Immature natural killer cell (primary cell): ENCODE data around the gene HNRNPH1. TPM values are rescaled to one million over a fixed set of nuclear protein-coding genes. Genes with fewer than 3 reads are reported as not detected.

Experiments
- DNase-seq, 3 donors: peaks; one replicate each; pipeline ENCODE4 v3.0.0; 2022; ENCODE audit warnings: mixed read lengths in 1 of 3
- H3K27ac Mint-ChIP-seq, 6 donors: one replicate each; pipeline ENCODE4 v1.8.0; 2020; ENCODE audit warnings: mixed read lengths in 6 of 6, mild to moderate bottlenecking in 5 of 6, inconsistent platforms in 4 of 6, moderate library complexity in 3 of 6
- H3K27me3 Mint-ChIP-seq, 3 donors: one replicate each; pipeline ENCODE4 v1.8.0; 2020 to 2021; ENCODE audit warnings: low read depth in 3 of 3, mild to moderate bottlenecking in 3 of 3, mixed read lengths in 3 of 3, moderate library complexity in 3 of 3, inconsistent platforms in 1 of 3
- H3K36me3 Mint-ChIP-seq, 3 donors: one replicate each; pipeline ENCODE4 v1.8.0; 2020; ENCODE audit warnings: mixed read lengths in 3 of 3, inconsistent platforms in 2 of 3, mild to moderate bottlenecking in 2 of 3
- H3K4me1 Mint-ChIP-seq, 2 donors: one replicate each; pipeline ENCODE4 v1.8.0; 2020; ENCODE audit warnings: inconsistent platforms in 2 of 2, mild to moderate bottlenecking in 2 of 2, mixed read lengths in 2 of 2, moderate library complexity in 1 of 2
- H3K4me3 Mint-ChIP-seq, 5 donors: one replicate each; pipeline ENCODE4 v1.8.0; 2020; ENCODE audit warnings: mild to moderate bottlenecking in 5 of 5, mixed read lengths in 5 of 5, inconsistent platforms in 3 of 5, moderate library complexity in 3 of 5
- H3K9me3 Mint-ChIP-seq, 6 donors: one replicate each; pipeline ENCODE4 v1.8.0; 2020; ENCODE audit warnings: mild to moderate bottlenecking in 6 of 6, mixed read lengths in 6 of 6, inconsistent platforms in 4 of 6, moderate library complexity in 3 of 6
- polyA plus RNA-seq, 3 donors: library from polyadenylated mRNA; unstranded; fragments of 300-500 nt; fragmentation: Illumina TruSeq; gene quantifications; one replicate each; pipeline ENCODE4 v1.2.3, GENCODE V29; 2021

HNRNPH1 gene
- polyA plus RNA-seq, 3 donors from 2014 or later: 45.7 to 110 (median 73.3) TPM

GRCh38 chr5:179605026-179605833, 18.2 kb downstream of the HNRNPH1 start:
- Mint-ChIP-seq H3K27me3 (peaks cover 5 to 13% (median 8%) of the 10 kb centered on the region in 3 donors), H3K4me1 (peaks cover 9% of the 10 kb centered on the region in 2 donors), H3K4me3 (no peak overlapping the region), H3K36me3 (peaks cover 0 to 29% (median 12%) of the 10 kb centered on the region in 3 donors), H3K9me3 (no peaks in the 10 kb centered on the region), H3K27ac (peak overlapping the region in 3 of 6 donors; percentile 2 to 9 (median 7))
- no peak for DNase-seq

GRCh38 chr5:179603308-179603707, 20.2 kb downstream of the HNRNPH1 start:
- Mint-ChIP-seq H3K4me3 (no peak overlapping the region), H3K27me3 (peaks cover 2 to 3% (median 3%) of the 10 kb centered on the region in 3 donors), H3K27ac (no peak overlapping the region), H3K9me3 (no peaks in the 10 kb centered on the region), H3K36me3 (peaks cover 3 to 28% (median 12%) of the 10 kb centered on the region in 3 donors), H3K4me1 (peaks cover 0 to 2% of the 10 kb centered on the region in 2 donors)
- DNase-seq: no peak

DNA sequence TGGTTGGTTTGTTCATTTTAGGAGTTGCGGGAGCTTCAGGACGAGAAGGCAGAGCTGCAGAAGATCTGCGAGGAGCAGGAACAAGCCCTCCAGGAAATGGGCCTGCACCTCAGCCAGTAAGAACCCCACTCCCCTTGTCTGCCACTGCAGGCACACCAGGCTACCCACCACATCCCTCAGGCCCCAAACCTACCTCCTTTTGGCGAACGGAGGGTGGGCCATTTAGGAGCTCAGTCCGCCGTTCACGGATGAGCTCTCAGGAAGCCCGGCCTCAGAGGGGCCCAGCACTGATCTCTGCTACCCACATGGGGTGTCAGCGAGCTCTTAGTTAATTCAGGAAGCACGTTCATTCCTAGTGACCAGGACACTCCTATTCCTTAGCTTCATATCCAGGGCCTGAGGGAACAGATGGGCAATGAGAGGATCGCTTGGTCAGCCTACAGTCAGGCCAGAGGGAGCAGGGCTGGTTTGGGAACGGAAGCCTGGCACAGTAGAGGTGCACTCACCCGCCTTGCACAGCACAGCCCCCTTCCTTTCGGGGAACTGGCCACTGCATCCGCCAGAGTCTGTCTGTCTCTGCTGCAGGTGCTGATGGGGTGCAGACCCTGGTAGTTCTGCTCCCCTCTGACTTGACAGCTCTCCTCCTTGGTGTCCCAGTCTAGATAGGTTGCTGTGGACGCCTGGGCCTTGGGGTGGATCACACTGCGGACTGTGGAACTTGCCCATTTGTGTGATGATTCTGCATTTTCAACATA, 21.4 kb downstream of the HNRNPH1 start:
- Mint-ChIP-seq H3K27me3 (peaks cover 0 to 3% (median 2%) of the 10 kb centered on the region in 3 donors), H3K36me3 (peaks cover 3 to 28% (median 12%) of the 10 kb centered on the region in 3 donors)
- DNase-seq: no peak

GRCh38 chr5:179599973-179600372, 23.5 kb downstream of the HNRNPH1 start:
- no peaks in the 10 kb centered on the region for H3K9me3 Mint-ChIP-seq
- no peak for DNase-seq
- peaks cover 0 to 3% (median 2%) of the 10 kb centered on the region in 3 donors for H3K27me3 Mint-ChIP-seq
- H3K4me1 Mint-ChIP-seq: no peaks in the 10 kb centered on the region
- H3K4me3 Mint-ChIP-seq: no peak overlapping the region
- H3K36me3 Mint-ChIP-seq: peaks cover 10 to 31% (median 15%) of the 10 kb centered on the region in 3 donors
- H3K27ac Mint-ChIP-seq: peak overlapping the region in 1 of 6 donors; percentile 43

More for the DNA sequence above, 21.4 kb downstream of the HNRNPH1 start:
- H3K4me3 Mint-ChIP-seq: peak overlapping the region in 1 of 5 donors; percentile 8
- H3K9me3 Mint-ChIP-seq: no peaks in the 10 kb centered on the region
- H3K27ac Mint-ChIP-seq: no peak overlapping the region
- H3K4me1 Mint-ChIP-seq: no peaks in the 10 kb centered on the region

DNA sequence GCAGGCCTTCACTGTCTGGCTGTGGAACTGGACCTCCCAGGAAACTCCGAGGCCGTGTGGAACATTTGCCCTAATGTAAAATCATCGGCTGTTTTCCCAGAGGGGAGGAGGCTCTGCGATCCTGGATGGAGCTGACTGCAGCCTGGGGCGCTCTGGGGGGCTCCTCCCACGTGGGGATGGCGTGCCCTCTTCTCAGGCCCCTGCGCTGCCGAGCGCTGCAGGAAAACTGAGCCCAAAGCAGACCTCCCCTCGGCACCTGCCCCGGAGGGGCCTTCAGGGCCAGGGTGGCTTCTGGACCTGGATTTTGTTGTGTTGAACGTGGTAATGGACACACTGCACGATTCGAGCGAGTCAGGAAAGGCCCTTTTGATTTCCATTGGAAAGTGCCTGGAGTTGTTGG, 23.9 kb downstream of the HNRNPH1 start:
- Mint-ChIP-seq H3K4me3 (no peak overlapping the region), H3K27me3 (peaks cover 0 to 3% (median 2%) of the 10 kb centered on the region in 3 donors), H3K9me3 (no peaks in the 10 kb centered on the region), H3K4me1 (no peaks in the 10 kb centered on the region), H3K27ac (peak overlapping the region in 1 of 6 donors; percentile 43), H3K36me3 (peaks cover 10 to 34% (median 15%) of the 10 kb centered on the region in 3 donors)
- no peak for DNase-seq

DNA sequence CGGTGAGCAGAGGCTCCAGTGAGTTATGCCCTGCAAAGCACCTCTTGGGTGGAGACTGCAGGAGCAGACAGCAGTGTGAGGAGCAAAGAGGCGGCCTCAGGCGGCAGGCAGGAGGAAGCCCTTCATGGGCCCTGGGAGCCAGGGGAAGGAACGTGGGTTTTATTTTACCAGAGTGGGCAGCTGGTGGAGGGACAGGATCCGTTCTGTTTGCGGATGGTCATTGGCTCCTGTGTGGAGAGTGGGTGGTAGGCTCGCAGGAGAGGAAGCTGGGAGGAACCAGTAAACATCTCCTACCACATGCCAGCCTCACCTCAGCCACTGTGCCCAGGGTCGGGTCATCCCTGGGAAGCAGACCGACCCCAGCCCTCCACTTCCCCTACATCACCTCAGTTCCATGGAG, 24.4 kb downstream of the HNRNPH1 start:
- Mint-ChIP-seq H3K9me3 (no peaks in the 10 kb centered on the region), H3K4me1 (no peaks in the 10 kb centered on the region), H3K27ac (no peak overlapping the region), H3K27me3 (peaks cover 0 to 3% (median 2%) of the 10 kb centered on the region in 3 donors), H3K4me3 (no peak overlapping the region), H3K36me3 (peaks cover 13 to 33% (median 18%) of the 10 kb centered on the region in 3 donors)
- DNase-seq: no peak

GRCh38 chr5:179596421-179596820, 27.1 kb downstream of the HNRNPH1 start:
- DNase-seq: no peak
- peaks cover 0 to 3% (median 2%) of the 10 kb centered on the region in 3 donors for H3K27me3 Mint-ChIP-seq
- H3K4me1 Mint-ChIP-seq: no peaks in the 10 kb centered on the region
- no peak overlapping the region for H3K27ac Mint-ChIP-seq
- H3K4me3 Mint-ChIP-seq: no peak overlapping the region
- H3K9me3 Mint-ChIP-seq: no peaks in the 10 kb centered on the region
- H3K36me3 Mint-ChIP-seq: peaks cover 30 to 50% (median 31%) of the 10 kb centered on the region in 3 donors

GRCh38 chr5:179595916-179596315, 27.6 kb downstream of the HNRNPH1 start:
- Mint-ChIP-seq H3K27ac (no peak overlapping the region), H3K36me3 (peaks cover 32 to 53% (median 33%) of the 10 kb centered on the region in 3 donors), H3K27me3 (peaks cover 0 to 2% (median 1%) of the 10 kb centered on the region in 3 donors), H3K9me3 (no peaks in the 10 kb centered on the region), H3K4me1 (no peaks in the 10 kb centered on the region), H3K4me3 (no peak overlapping the region)
- no peak for DNase-seq

DNA sequence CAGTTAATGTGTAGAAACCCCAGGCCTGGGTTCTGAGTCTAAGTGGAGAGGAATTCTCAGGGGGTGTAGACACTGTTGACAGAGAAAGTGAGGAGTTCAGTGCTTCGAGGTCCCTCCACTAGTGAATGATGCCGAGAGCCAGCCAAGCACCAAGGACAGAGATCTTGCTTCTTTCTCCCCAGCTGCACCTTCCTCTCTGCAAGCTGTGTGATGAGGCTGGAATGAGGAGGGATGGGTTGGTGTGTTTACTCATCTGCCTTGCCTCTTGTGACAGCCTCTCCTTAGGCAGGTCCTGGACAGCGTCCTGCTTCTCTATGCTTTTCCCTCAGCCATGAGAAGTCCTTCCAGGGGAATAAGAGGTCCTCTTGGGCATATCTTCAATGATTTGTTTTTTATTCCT, 35.3 kb downstream of the HNRNPH1 start:
- no peaks in the 10 kb centered on the region for H3K9me3 Mint-ChIP-seq
- no peak overlapping the region for H3K4me3 Mint-ChIP-seq
- peak overlapping the region in 2 of 6 donors; percentile 28 to 39 for H3K27ac Mint-ChIP-seq
- no peaks in the 10 kb centered on the region for H3K4me1 Mint-ChIP-seq
- peaks cover 21 to 49% (median 32%) of the 10 kb centered on the region in 3 donors for H3K36me3 Mint-ChIP-seq
- no peaks in the 10 kb centered on the region for H3K27me3 Mint-ChIP-seq
- no peak for DNase-seq

DNA sequence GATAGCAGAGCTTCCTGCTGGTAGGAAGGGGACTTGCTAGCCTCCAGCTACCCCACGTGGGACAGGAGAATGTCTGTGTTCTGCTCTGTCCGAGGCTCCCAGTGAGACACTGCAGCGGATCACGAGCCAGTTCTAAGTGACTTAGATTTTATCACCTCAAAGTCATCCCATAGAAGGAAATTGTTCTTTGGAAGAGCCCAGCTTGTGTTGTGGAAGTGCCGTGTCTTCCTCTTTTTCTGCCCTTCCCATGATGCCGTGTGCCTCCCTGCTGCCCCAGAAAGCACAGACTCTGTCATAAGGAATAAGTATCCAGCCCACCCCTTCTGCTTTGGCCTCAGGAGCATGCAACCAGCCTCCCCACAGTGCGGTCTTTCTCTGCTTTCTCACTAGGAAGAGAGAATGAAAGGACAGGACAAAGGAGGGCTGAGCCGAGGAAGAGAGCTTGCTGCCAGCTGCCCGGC, 37.5 kb downstream of the HNRNPH1 start:
- DNase-seq: no peak
- Mint-ChIP-seq H3K27ac (peak overlapping the region in 1 of 6 donors; percentile 22), H3K27me3 (no peaks in the 10 kb centered on the region), H3K4me1 (no peaks in the 10 kb centered on the region), H3K9me3 (no peaks in the 10 kb centered on the region), H3K4me3 (no peak overlapping the region), H3K36me3 (peaks cover 12 to 33% (median 21%) of the 10 kb centered on the region in 3 donors)

DNA sequence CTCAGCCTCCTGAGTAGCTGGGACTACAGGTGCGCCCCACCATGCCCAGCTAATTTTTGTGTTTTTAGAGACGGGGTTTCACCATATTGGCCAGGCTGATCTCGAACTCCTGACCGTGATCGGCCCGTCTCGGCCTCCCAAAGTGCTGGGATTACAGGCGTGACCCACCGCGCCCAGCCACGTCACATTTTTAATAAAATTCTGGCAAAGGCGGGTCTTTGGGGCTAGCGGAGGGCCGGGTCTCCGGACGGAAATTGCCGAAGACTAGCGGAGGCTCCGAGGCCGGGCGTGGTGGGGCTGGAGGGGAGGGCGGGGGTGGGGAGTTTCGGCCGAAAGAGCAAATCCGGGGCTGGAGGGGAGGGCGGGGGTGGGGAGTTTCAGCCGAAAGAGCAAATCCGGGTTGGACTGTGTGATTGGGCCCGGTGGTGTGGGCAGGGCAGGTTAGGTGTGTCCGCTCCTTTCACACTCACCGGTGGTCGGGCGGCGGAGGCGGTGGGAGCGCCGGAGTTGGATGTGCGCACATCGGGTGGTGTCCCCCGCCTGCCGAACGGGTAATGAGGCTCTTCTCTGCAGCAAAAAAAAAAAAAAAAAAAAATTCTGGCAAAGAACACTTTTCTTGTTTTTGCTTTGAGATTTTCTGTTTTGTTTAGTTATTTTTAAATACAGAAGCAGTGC, 46.0 kb downstream of the HNRNPH1 start:
- Mint-ChIP-seq H3K4me3 (no peak overlapping the region), H3K36me3 (peaks cover 6 to 17% (median 13%) of the 10 kb centered on the region in 3 donors), H3K4me1 (no peaks in the 10 kb centered on the region), H3K9me3 (no peaks in the 10 kb centered on the region), H3K27me3 (no peaks in the 10 kb centered on the region), H3K27ac (no peak overlapping the region)
- DNase-seq: no peak

GRCh38 chr5:179572386-179572785, 51.1 kb downstream of the HNRNPH1 start:
- DNase-seq: no peak
- Mint-ChIP-seq H3K9me3 (no peaks in the 10 kb centered on the region), H3K36me3 (peaks cover 10 to 31% (median 12%) of the 10 kb centered on the region in 3 donors), H3K27ac (peak overlapping the region in 1 of 6 donors; percentile 16), H3K4me3 (no peak overlapping the region), H3K27me3 (no peaks in the 10 kb centered on the region), H3K4me1 (no peaks in the 10 kb centered on the region)

- Mint-ChIP-seq H3K4me3 (no peak overlapping the region), H3K27me3 (no peaks in the 10 kb centered on the region), H3K9me3 (no peaks in the 10 kb centered on the region), H3K4me1 (peaks cover 0 to 2% of the 10 kb centered on the region in 2 donors), H3K36me3 (peaks cover 3 to 27% (median 12%) of the 10 kb centered on the region in 3 donors), H3K27ac (peak overlapping the region in 2 of 6 donors; percentile 8 to 52)
- DNase-seq: no peak
These were observed 54.8 kb downstream of the HNRNPH1 start for GRCh38 chr5:179568721-179569120.
